HTR-8/SVneo (cell line): ENCODE results near the gene PLEKHM3.

Source experiments
- DNase-seq: peaks from one replicate; pipeline ENCODE4 v3.0.0; 2011; ENCODE audit warnings: low spot score, mixed read lengths; ENCODE audit not compliant: insufficient read length
- FAIRE-seq: peaks from 2 replicates; lab custom pipeline; 2011; peaks lifted over from hg19 to GRCh38; lab: Jason Lieb, UNC

PLEKHM3 gene

DNA sequence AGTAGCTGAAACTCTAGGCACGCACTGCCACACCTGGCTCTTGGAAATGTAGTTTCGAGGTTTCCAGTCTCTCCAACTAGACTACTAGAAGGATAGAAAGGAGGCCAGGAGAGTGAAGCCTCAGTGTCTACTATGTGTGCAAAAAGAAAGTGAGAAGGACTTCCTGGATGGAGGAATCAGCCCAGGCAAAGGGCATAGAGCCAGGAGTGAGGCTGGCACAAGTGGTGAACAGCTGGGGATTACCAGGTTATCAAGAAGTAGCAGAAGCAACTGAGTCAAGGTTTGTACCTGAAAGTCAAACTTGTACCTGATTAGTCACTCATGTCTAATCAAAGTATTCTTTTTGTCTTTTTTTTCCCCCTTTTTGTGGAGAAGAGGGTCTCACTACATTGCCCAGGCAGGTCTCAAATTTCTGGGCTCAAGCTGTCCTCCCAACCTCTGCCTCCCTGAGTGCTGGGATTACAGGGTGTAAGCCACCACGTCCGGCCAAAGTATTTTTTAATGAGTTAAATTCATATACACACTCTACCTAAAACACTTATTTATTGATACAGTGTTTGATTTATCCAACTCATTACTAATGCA lies 246.9 kb downstream of the PLEKHM3 start:
- FAIRE-seq: no peak
- no peak for DNase-seq

- DNase-seq (no peak), FAIRE-seq (no peak)
Observed at GRCh38 chr2:207777124-207777523, 248.2 kb downstream of the PLEKHM3 start.

DNA sequence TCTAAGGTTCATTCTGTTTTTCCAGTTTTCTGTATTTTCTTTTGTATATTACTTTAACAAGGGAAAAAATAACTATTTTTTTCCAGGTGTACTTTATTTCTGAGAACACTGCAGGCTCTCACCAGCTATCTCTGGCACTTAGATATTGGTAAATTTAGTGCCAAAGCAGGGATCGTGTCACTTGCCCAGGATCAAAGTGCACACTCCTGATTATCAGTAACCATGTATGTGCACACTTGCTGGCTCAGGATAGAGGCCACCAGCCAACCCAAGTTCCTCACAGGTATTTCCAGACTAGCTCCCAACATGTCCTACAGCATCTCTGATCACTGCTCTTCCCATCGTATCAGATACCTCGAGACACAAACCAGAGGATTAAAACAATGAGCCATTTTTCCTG lies 249.9 kb downstream of the PLEKHM3 start:
- no peak for DNase-seq
- FAIRE-seq: no peak

GRCh38 chr2:207772844-207773205 lies 252.5 kb downstream of the PLEKHM3 start:
- FAIRE-seq (no peak), DNase-seq (no peak)

- no peak for DNase-seq
- no peak for FAIRE-seq
Observed at GRCh38 chr2:207772081-207772843, 253.1 kb downstream of the PLEKHM3 start.

DNA sequence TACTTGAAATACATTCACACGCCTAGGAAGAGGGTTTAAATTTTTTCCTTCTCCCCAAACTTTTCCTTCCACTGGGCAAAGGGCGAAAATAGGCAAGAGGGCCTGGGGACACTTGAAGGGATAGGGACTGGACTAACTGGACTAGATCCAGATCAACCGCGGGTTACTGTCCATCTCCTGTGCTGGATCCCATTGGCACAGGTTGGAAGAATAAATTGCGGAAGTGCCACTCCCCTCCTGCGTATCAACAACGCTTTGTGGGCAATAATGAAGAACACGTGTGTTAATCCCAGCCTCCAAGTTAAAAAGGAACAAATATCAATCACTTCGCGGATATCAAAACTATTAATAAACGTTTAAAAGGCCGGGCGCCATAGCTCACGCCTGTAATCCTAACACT lies 253.9 kb downstream of the PLEKHM3 start:
- no peak for FAIRE-seq

More for the DNA sequence above, 253.9 kb downstream of the PLEKHM3 start:
- DNase-seq: no peak
